Neural progenitor cell (in vitro differentiated cells): ENCODE data around the gene FKBP6.

Experiments used
- EZH2 ChIP-seq: fragments of 200-600 bp; sonication (generic); IDR thresholded peaks from 2 replicates; pipeline ENCODE4 v1.6.1; 2017; ENCODE audit warnings: antibody characterized with exemption, mild to moderate bottlenecking, moderate library complexity
- EZH2phosphoT487 ChIP-seq: fragments of 200-600 bp; sonication (generic); IDR thresholded peaks from 2 replicates; pipeline ENCODE4 v1.6.1; 2017; ENCODE audit warnings: antibody characterized with exemption
- TF ChIP-seq, protein P1 (sequence below): fragments of 200-600 bp; sonication (generic); IDR thresholded peaks from 2 replicates; pipeline ENCODE4 v1.5.1; 2017; ENCODE audit warnings: antibody characterized with exemption, mild to moderate bottlenecking

- TF ChIP-seq, protein P1, sequence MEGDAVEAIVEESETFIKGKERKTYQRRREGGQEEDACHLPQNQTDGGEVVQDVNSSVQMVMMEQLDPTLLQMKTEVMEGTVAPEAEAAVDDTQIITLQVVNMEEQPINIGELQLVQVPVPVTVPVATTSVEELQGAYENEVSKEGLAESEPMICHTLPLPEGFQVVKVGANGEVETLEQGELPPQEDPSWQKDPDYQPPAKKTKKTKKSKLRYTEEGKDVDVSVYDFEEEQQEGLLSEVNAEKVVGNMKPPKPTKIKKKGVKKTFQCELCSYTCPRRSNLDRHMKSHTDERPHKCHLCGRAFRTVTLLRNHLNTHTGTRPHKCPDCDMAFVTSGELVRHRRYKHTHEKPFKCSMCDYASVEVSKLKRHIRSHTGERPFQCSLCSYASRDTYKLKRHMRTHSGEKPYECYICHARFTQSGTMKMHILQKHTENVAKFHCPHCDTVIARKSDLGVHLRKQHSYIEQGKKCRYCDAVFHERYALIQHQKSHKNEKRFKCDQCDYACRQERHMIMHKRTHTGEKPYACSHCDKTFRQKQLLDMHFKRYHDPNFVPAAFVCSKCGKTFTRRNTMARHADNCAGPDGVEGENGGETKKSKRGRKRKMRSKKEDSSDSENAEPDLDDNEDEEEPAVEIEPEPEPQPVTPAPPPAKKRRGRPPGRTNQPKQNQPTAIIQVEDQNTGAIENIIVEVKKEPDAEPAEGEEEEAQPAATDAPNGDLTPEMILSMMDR: no peak
- no peak for TF ChIP-seq EZH2phosphoT487
- no peak for TF ChIP-seq EZH2
These were observed 15.0 kb upstream of the FKBP6 start for GRCh38 chr7:73312831-73313520.
